Measurements from ENCODE around the gene SLC9A9. TPM values are rescaled to one million over a fixed set of nuclear protein-coding genes. Genes with fewer than 3 reads are reported as not detected.

Gene SLC9A9
- polyA plus RNA-seq, 6 donors from 2014 or later = 16.9 to 31.5 (median 24.7) TPM

- peak overlapping the region in 3 of 8 donors; percentile 32 to 77 (median 40) for H3K4me3 Mint-ChIP-seq
- DNase-seq (no peak), ATAC-seq (ENCODE audit: low read depth in 2 of 2) (peak; percentile 84 to 88)
- peaks cover 0 to 5% of the 10 kb centered on the region in 2 donors for H3K36me3 Mint-ChIP-seq
- no peaks in the 10 kb centered on the region for H3K27me3 Mint-ChIP-seq
- H3K9me3 Mint-ChIP-seq = peaks cover 0 to 5% (median 0%) of the 10 kb centered on the region in 7 donors
- H3K4me1 Mint-ChIP-seq = peaks cover 12 to 21% (median 14%) of the 10 kb centered on the region in 3 donors
- H3K27ac Mint-ChIP-seq = peak overlapping the region in 3 of 6 donors; percentile 5 to 21 (median 9)
These were observed 611.9 kb downstream of the SLC9A9 start for GRCh38 chr3:143236226-143236964.

DNA sequence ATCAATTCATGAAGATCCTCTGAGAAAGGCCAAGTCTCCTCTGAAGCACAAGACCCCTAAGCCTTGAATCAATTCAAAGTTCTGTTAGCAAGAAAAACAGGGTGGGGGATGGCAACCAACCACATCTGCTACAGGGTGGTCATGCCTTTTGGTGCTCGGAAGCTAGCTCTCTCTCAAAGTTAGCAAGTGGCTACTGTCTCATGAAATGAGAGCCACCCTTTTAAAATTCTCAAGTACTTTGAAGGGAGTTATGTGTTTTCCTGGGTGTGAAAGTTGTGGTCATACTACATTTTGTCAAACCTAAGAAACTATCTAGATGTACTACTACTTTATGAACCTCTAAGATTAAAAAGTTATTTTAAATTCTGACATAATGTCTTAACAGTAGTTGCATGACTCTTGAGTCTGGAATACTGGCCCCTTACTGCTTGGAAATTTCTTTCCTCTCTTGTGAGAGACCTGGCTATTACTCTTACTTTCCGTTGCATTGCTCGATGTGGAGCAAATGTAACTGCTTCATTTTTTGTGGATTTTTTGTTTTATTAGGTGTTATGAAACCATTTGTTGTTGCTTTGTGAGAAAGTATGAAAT is 612.6 kb downstream of the SLC9A9 start:
- Mint-ChIP-seq H3K4me1 (peaks cover 12 to 21% (median 14%) of the 10 kb centered on the region in 3 donors), H3K36me3 (peaks cover 0 to 5% of the 10 kb centered on the region in 2 donors), H3K9me3 (peaks cover 0 to 5% (median 0%) of the 10 kb centered on the region in 7 donors), H3K4me3 (peak overlapping the region in 1 of 8 donors; percentile 40), H3K27ac (no peak overlapping the region), H3K27me3 (no peaks in the 10 kb centered on the region)
- no peak for DNase-seq
- no peak for ATAC-seq (ENCODE audit: low read depth in 2 of 2)

GRCh38 chr3:143234526-143234925 is 613.7 kb downstream of the SLC9A9 start:
- Mint-ChIP-seq H3K9me3 (peaks cover 0 to 5% (median 0%) of the 10 kb centered on the region in 7 donors), H3K4me3 (no peak overlapping the region), H3K4me1 (peaks cover 12 to 21% (median 14%) of the 10 kb centered on the region in 3 donors), H3K27me3 (no peaks in the 10 kb centered on the region), H3K27ac (no peak overlapping the region), H3K36me3 (peaks cover 0 to 5% of the 10 kb centered on the region in 2 donors)
- ATAC-seq (ENCODE audit: low read depth in 2 of 2) = no peak
- DNase-seq = no peak

DNA sequence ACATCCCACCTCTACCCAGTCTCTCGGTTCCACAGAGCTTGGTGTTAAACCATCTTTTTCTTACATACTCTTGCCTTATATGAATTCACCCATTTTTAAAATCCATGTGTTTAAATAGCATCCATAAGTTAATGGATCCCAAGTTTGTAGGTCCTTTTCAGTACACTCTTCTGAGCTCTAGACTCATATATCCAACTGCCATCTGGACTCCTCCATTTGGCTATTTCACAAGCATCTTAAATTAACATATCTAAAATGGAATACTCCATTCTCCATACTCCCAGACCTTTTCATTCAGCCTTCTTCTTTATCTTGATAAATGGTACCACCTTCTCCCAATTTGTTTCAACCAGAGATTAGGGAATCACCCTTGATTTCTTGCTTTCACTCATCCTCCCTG is 615.3 kb downstream of the SLC9A9 start:
- ATAC-seq (ENCODE audit: low read depth in 2 of 2) (no peak), DNase-seq (no peak)
- peaks cover 0 to 5% of the 10 kb centered on the region in 2 donors for H3K36me3 Mint-ChIP-seq
- H3K27me3 Mint-ChIP-seq = no peaks in the 10 kb centered on the region
- H3K4me3 Mint-ChIP-seq = no peak overlapping the region
- H3K27ac Mint-ChIP-seq = no peak overlapping the region
- H3K9me3 Mint-ChIP-seq = peaks cover 0 to 5% (median 0%) of the 10 kb centered on the region in 7 donors
- H3K4me1 Mint-ChIP-seq = peaks cover 12 to 21% (median 14%) of the 10 kb centered on the region in 3 donors

DNA sequence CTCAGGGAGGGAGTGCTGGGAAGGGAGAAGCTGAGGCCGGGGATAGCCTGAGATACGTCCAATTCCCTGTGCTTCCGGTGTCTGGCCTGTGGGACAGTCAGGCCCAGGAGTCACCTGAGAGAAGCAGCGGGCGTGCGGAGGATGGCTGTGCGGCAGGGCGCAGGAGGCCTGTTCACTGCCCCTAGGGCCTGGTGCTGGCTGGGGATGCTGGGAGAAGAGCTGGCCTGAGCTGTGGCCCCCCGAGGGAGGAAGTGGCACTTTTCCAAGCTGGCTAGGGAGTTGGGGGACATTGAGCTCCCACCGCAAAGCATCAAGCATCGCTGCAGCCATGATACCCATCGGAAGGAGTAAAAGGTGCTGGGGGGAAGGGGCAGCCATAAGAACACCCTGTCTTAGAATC is 619.9 kb downstream of the SLC9A9 start:
- DNase-seq (no peak), ATAC-seq (ENCODE audit: low read depth in 2 of 2) (no peak)
- peaks cover 0 to 5% of the 10 kb centered on the region in 2 donors for H3K36me3 Mint-ChIP-seq
- H3K4me1 Mint-ChIP-seq = peaks cover 0 to 4% (median 2%) of the 10 kb centered on the region in 3 donors
- peak overlapping the region in 2 of 6 donors; percentile 44 to 49 for H3K27ac Mint-ChIP-seq
- H3K4me3 Mint-ChIP-seq = no peak overlapping the region
- no peaks in the 10 kb centered on the region for H3K27me3 Mint-ChIP-seq
- peaks cover 0 to 5% (median 0%) of the 10 kb centered on the region in 7 donors for H3K9me3 Mint-ChIP-seq

- Mint-ChIP-seq H3K9me3 (no peaks in the 10 kb centered on the region), H3K4me1 (no peaks in the 10 kb centered on the region), H3K4me3 (no peak overlapping the region), H3K27ac (no peak overlapping the region), H3K36me3 (no peaks in the 10 kb centered on the region), H3K27me3 (no peaks in the 10 kb centered on the region)
- DNase-seq (no peak), ATAC-seq (ENCODE audit: low read depth in 2 of 2) (no peak)
These were observed 621.5 kb downstream of the SLC9A9 start for GRCh38 chr3:143226678-143227291.

DNA sequence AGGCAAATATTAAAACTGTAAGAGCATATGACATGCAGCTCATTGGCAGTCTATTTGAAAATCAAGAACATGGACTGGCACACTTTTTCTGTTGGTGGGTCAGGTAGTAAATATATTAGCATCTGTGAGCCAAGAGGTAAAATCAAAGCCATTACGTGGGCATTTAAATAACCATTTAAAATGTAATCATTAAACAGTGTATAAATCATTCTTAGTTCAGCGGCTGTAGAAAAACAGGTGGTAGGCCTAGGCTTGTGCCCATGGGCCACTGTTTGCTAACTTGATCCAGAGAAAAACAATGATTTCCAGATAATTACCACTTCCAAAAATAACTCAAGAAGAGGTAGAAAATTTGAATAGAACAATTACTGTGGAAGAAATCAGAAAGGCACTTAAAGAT is 623.6 kb downstream of the SLC9A9 start:
- H3K4me3 Mint-ChIP-seq = no peak overlapping the region
- no peaks in the 10 kb centered on the region for H3K27me3 Mint-ChIP-seq
- H3K36me3 Mint-ChIP-seq = no peaks in the 10 kb centered on the region
- H3K4me1 Mint-ChIP-seq = peaks cover 4 to 8% (median 8%) of the 10 kb centered on the region in 3 donors
- ATAC-seq (ENCODE audit: low read depth in 2 of 2) = no peak
- no peak overlapping the region for H3K27ac Mint-ChIP-seq
- no peak for DNase-seq
- H3K9me3 Mint-ChIP-seq = no peaks in the 10 kb centered on the region

DNA sequence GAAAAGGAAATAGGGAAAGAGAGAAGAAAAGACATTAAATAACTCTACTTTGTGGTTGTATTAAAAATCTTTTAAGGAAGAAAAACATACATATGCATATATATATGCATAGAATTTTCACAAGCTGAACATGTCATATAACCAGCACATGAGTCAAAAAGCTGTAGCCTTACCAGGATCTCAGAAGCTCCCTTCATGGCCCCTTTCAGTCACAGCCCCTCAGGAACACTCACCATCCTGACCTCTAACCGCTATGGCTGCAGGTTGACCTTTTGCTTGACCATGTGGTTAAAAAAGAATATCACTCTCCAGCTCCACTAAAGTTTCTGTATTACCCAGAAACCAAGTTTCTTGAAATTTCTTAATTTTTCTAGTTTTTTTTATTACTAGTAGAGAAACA is 625.3 kb downstream of the SLC9A9 start:
- H3K9me3 Mint-ChIP-seq = no peaks in the 10 kb centered on the region
- no peaks in the 10 kb centered on the region for H3K27me3 Mint-ChIP-seq
- no peak for DNase-seq
- no peak overlapping the region for H3K27ac Mint-ChIP-seq
- no peak for ATAC-seq (ENCODE audit: low read depth in 2 of 2)
- H3K4me3 Mint-ChIP-seq = no peak overlapping the region
- no peaks in the 10 kb centered on the region for H3K36me3 Mint-ChIP-seq
- peaks cover 11 to 23% (median 16%) of the 10 kb centered on the region in 3 donors for H3K4me1 Mint-ChIP-seq

GRCh38 chr3:143222505-143222904 is 625.8 kb downstream of the SLC9A9 start:
- ATAC-seq (ENCODE audit: low read depth in 2 of 2) (no peak), DNase-seq (no peak)
- H3K27me3 Mint-ChIP-seq = no peaks in the 10 kb centered on the region
- peaks cover 11 to 23% (median 19%) of the 10 kb centered on the region in 3 donors for H3K4me1 Mint-ChIP-seq
- H3K36me3 Mint-ChIP-seq = no peaks in the 10 kb centered on the region
- H3K9me3 Mint-ChIP-seq = no peaks in the 10 kb centered on the region
- H3K27ac Mint-ChIP-seq = peak overlapping the region in 1 of 6 donors; percentile 17
- H3K4me3 Mint-ChIP-seq = no peak overlapping the region

DNA sequence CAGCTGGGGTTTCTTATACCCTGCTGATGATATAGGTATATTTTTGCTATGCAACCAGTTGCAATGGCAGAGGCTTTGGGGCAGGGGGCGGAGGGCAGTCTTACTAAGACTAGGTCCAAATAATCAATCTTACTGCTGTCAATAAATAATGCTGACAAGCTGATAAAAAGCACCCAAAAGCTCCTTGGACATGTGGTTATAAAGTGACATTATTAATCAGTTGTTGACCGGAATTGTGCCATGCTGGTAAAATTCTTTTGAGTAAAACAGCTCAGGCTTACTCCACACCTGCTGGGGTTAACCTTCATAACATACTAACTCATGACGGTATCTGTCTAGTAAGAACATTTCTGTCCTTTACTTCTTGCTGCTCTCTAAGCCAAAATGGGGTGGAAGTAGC is 626.8 kb downstream of the SLC9A9 start:
- Mint-ChIP-seq H3K36me3 (no peaks in the 10 kb centered on the region), H3K4me1 (peaks cover 16 to 29% (median 28%) of the 10 kb centered on the region in 3 donors), H3K27me3 (no peaks in the 10 kb centered on the region), H3K9me3 (no peaks in the 10 kb centered on the region), H3K27ac (no peak overlapping the region), H3K4me3 (no peak overlapping the region)
- ATAC-seq (ENCODE audit: low read depth in 2 of 2) (no peak), DNase-seq (no peak)

DNA sequence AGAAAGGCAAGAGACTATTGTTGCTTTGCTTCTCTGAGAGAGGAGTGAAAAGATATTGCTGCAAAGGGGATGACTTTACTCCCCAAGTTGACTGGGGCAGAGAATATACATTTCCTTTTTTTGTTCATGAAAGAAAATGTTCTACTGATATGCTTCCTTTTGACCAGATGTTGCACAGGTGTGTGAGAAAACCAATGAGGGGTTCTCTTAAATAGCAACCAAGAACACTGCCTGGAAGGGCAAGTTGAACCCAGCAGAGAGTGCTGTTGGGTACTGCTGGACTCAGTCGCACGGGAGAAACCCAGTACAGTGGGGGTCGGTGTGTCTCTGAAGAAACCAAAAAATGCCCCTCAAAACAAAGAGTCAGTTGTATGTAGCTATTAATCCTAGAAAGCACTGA is 627.5 kb downstream of the SLC9A9 start:
- H3K4me3 Mint-ChIP-seq = no peak overlapping the region
- H3K9me3 Mint-ChIP-seq = no peaks in the 10 kb centered on the region
- no peaks in the 10 kb centered on the region for H3K36me3 Mint-ChIP-seq
- H3K27ac Mint-ChIP-seq = peak overlapping the region in 3 of 6 donors; percentile 20 to 75 (median 27)
- DNase-seq (no peak), ATAC-seq (ENCODE audit: low read depth in 2 of 2) (no peak)
- no peaks in the 10 kb centered on the region for H3K27me3 Mint-ChIP-seq
- peaks cover 18 to 32% (median 30%) of the 10 kb centered on the region in 3 donors for H3K4me1 Mint-ChIP-seq

DNA sequence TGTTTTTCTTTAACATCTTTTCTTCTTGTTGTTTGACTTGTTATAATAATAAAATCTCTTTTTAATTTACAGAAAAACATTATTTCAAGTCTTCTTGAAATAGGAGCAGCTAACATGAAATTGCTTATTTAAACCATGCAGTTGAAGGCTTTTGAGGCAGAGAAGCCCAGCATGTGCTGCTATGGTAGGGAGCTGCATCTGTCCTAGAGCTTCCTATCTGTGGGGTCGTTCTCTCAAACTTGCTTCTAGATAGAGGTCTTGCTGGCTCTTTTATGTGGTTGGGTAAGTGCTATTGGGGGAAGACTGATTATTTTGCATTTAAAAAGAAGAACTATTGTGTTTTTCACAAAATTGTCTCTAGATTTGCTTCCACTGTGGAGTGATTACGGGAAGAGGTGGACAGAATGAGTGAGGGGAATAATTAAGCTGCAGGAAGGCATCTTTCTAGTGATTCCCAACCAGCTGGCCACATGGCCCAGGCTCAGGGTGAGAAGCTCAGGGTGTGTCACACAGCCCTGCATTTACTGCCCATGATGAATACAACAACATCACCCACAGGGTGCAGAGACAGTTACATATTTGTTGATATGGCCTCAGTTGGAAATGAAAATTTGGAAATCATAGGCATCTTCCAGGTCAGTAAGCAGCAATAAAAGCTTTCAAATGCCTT is 630.0 kb downstream of the SLC9A9 start:
- peak overlapping the region in 1 of 8 donors; percentile 39 for H3K4me3 Mint-ChIP-seq
- no peak for DNase-seq

GRCh38 chr3:143217283-143217682 is 631.0 kb downstream of the SLC9A9 start:
- peak overlapping the region in 2 of 6 donors; percentile 74 to 88 for H3K27ac Mint-ChIP-seq

More for the DNA sequence above, 630.0 kb downstream of the SLC9A9 start:
- ATAC-seq (ENCODE audit: low read depth in 2 of 2) = no peak
- Mint-ChIP-seq H3K4me1 (peaks cover 18 to 32% (median 30%) of the 10 kb centered on the region in 3 donors), H3K27me3 (no peaks in the 10 kb centered on the region), H3K9me3 (no peaks in the 10 kb centered on the region), H3K36me3 (no peaks in the 10 kb centered on the region), H3K27ac (peak overlapping the region in 2 of 6 donors; percentile 11 to 72)

More at GRCh38 chr3:143217283-143217682, 631.0 kb downstream of the SLC9A9 start:
- Mint-ChIP-seq H3K9me3 (no peaks in the 10 kb centered on the region), H3K4me1 (peaks cover 18 to 32% (median 30%) of the 10 kb centered on the region in 3 donors), H3K36me3 (no peaks in the 10 kb centered on the region), H3K4me3 (peak overlapping the region in 1 of 8 donors; percentile 51), H3K27me3 (no peaks in the 10 kb centered on the region)
- no peak for ATAC-seq (ENCODE audit: low read depth in 2 of 2)
- no peak for DNase-seq
